Measurements from ENCODE around the gene KLC3.

GRCh38 chr19:45306040-45306439 lies 34.5 kb upstream of the KLC3 start:
- TF ChIP-seq POLR2A (IDR thresholded peaks at IDR 0.05) = no peak
- TF ChIP-seq CTCF (IDR thresholded peaks at IDR 0.05) = no peak
